ENCODE measurements around the gene ZNF773.
A peak's percentile ranks its signal among the peaks of the same experiment; 100 is the strongest.
"Not testable (repeated sequence)": the region's sequence is repeated elsewhere in the genome, so short reads cannot be mapped to it uniquely, and the experiment has no call there.

ZNF773 gene

DNA sequence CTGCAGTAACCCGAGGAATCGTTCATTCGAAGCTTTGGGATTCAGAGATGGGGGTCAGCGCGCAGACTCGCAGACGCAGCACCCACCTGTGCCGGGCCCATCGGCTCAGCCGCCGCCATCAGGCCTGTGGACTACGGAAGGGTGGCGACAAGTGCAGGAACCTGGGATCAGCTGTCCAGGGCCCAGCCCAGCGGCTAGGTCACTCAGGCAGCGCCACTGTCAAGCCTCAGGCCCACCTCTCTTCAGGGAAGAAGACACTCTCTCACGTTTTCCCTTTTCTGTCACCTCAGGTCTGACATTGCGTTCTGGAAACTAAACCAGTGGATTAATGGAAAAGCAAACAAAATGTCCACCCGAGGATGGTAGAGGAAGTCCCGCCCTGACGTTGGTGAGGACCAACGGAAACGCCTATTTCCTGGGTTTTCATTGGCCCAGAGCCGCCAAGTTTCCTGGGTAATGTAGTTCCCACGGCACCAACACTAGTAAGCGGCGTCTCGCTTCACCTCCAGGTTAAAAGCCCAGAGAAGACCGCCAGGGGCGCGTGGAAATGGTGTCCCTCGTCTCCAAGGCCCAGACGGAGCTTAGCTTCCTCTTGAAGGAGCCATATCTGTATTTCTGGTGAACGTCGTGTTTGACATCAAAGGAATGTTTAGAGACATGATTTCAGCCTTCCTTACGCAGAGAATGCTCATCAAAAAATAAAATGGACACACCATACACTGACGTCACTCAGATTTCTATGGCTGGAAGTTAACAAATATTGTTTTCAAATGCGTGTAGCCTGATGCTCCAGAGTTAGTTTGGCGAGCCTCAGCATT lies 22.3 kb upstream of the ZNF773 start, which contains the start of gene ZNF772:
Gene ZNF772 (minus strand): TSS at position 376 of the 818 bp plus-strand sequence. CDS start 257 bp downstream, at position 119.
- no peaks in the 10 kb centered on the region for H3K79me2 ChIP-seq (ENCODE audit: control insufficient read depth, insufficient read depth, low read length)
- H3K36me3 ChIP-seq (ENCODE audit: control insufficient read depth, insufficient read depth, low read length) = peaks cover 7% of the 10 kb centered on the region
- H3K56ac ChIP-seq (ENCODE audit: low read length) = peak within 1 kb of the TSS; percentile 69
- no peak within 1 kb of the TSS for H3K23ac ChIP-seq (ENCODE audit: low read length)
- H3K4me3 ChIP-seq (ENCODE audit: low read length) = peak within 1 kb of the TSS; percentile 58
- no CpG with 5 or more reads among the region's 38 CpGs for WGBS (ENCODE audit: extremely low coverage, insufficient coverage, low lambda C conversion rate)
- H3K18ac ChIP-seq (ENCODE audit: low read length) = no peak within 1 kb of the TSS
- no peaks in the 10 kb centered on the region for H3K4me1 ChIP-seq (ENCODE audit: control insufficient read depth, low read depth, low read length)
- no peak within 1 kb of the TSS for H4K8ac ChIP-seq (ENCODE audit: low read depth, low read length)
- H3K79me1 ChIP-seq (ENCODE audit: low read length) = peaks cover 7% of the 10 kb centered on the region
- no peaks in the 10 kb centered on the region for H3K27me3 ChIP-seq (ENCODE audit: insufficient read depth, low read length, poor library complexity)
- H4K5ac ChIP-seq (ENCODE audit: low read length) = no peak within 1 kb of the TSS
- H3K4ac ChIP-seq (ENCODE audit: low read depth, low read length) = peak within 1 kb of the TSS; percentile 73
- no peak within 1 kb of the TSS for H2AK5ac ChIP-seq (ENCODE audit: low read length)
- H2BK120ac ChIP-seq (ENCODE audit: low read depth, low read length) = no peak within 1 kb of the TSS
- H3K4me2 ChIP-seq (ENCODE audit: low read length) = peak within 1 kb of the TSS; percentile 25
- peak within 1 kb of the TSS; percentile 56 for H3K9ac ChIP-seq (ENCODE audit: low read length)
- H2BK15ac ChIP-seq (replicated peaks; ENCODE audit: low read depth) = no peak within 1 kb of the TSS
- H3K27ac ChIP-seq (ENCODE audit: low read depth, low read length) = no peak within 1 kb of the TSS
- no peak within 1 kb of the TSS for H2BK5ac ChIP-seq (ENCODE audit: low read length)
- peak; percentile 99 for DNase-seq

DNA sequence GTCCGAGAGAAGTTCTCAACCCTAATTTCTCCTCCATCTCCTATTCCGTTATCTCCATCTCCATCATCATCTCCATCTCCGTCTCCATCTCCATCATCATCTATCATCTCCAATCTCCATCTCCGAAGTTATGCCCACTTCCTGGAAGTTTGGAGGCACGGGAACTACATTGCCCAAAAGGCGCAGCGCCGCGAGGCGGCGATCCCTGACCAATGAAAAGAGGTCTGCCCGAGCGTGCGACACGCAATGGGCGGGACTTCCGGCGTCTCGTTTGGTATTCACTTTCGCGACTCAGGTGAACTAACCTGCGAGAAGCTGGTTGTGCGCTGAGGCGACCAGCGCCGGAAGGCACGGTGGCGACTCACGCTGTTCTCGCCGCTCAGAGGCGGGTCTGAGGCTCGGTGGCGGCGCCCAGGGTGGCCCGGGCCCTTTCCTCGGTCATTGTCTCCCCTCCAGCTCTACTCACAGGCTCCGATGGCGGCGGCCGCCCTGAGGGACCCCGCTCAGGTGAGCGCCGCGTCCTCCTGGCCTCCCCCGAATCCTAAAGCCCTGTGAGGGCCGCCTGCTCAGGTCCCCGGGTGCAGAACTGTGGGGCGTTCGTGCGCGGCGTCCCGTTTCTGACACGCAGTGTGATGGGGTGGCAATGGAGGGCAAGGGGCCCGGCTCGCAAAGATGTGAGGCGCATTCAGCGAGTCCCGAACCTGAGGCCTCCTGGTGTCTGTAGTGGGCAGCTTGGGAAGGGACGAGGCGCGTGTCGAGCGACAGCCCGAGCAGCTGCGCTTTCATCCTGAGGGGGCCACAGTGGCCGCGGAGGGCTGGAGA lies 12.1 kb upstream of the ZNF773 start, which contains the start of gene ZNF419:
Gene ZNF419 (plus strand): TSS at position 274 of the 822 bp plus-strand sequence. CDS start 201 bp downstream, at position 475.
- H3K79me1 ChIP-seq (ENCODE audit: low read length); H4K8ac ChIP-seq (ENCODE audit: low read depth, low read length); H2AK5ac ChIP-seq (ENCODE audit: low read length); H3K4me2 ChIP-seq (ENCODE audit: low read length); H3K23ac ChIP-seq (ENCODE audit: low read length); H2BK120ac ChIP-seq (ENCODE audit: low read depth, low read length); H3K36me3 ChIP-seq (ENCODE audit: control insufficient read depth, insufficient read depth, low read length); H2BK5ac ChIP-seq (ENCODE audit: low read length); H2BK15ac ChIP-seq (replicated peaks; ENCODE audit: low read depth); H3K79me2 ChIP-seq (ENCODE audit: control insufficient read depth, insufficient read depth, low read length); H3K4ac ChIP-seq (ENCODE audit: low read depth, low read length); H3K27me3 ChIP-seq (ENCODE audit: insufficient read depth, low read length, poor library complexity); H3K4me1 ChIP-seq (ENCODE audit: control insufficient read depth, low read depth, low read length); H4K5ac ChIP-seq (ENCODE audit: low read length): not testable (repeated sequence)
- H3K27ac ChIP-seq (ENCODE audit: low read depth, low read length) = peak within 1 kb of the TSS; percentile 46
- peak within 1 kb of the TSS; percentile 88 for H3K56ac ChIP-seq (ENCODE audit: low read length)
- H3K4me3 ChIP-seq (ENCODE audit: low read length) = peak within 1 kb of the TSS; percentile 80
- H3K9ac ChIP-seq (ENCODE audit: low read length) = peak within 1 kb of the TSS; percentile 84
- peak within 1 kb of the TSS; percentile 54 for H3K18ac ChIP-seq (ENCODE audit: low read length)
- WGBS (ENCODE audit: extremely low coverage, insufficient coverage, low lambda C conversion rate) = 100% methylated on average over 2 of the region's 69 CpGs
- DNase-seq = peak; percentile 95

GRCh38 chr19:57488299-57488644 lies 11.5 kb upstream of the ZNF773 start:
- DNase-seq; H3K79me1 ChIP-seq (ENCODE audit: low read length); H3K56ac ChIP-seq (ENCODE audit: low read length); H3K27ac ChIP-seq (ENCODE audit: low read depth, low read length); H3K27me3 ChIP-seq (ENCODE audit: insufficient read depth, low read length, poor library complexity); H3K4ac ChIP-seq (ENCODE audit: low read depth, low read length); H3K4me1 ChIP-seq (ENCODE audit: control insufficient read depth, low read depth, low read length); H3K36me3 ChIP-seq (ENCODE audit: control insufficient read depth, insufficient read depth, low read length); H2BK5ac ChIP-seq (ENCODE audit: low read length); H2BK15ac ChIP-seq (replicated peaks; ENCODE audit: low read depth); H4K8ac ChIP-seq (ENCODE audit: low read depth, low read length); H3K79me2 ChIP-seq (ENCODE audit: control insufficient read depth, insufficient read depth, low read length); H3K4me2 ChIP-seq (ENCODE audit: low read length); H3K18ac ChIP-seq (ENCODE audit: low read length); H2AK5ac ChIP-seq (ENCODE audit: low read length); H2BK120ac ChIP-seq (ENCODE audit: low read depth, low read length); H3K4me3 ChIP-seq (ENCODE audit: low read length); H3K9ac ChIP-seq (ENCODE audit: low read length); H3K23ac ChIP-seq (ENCODE audit: low read length); H4K5ac ChIP-seq (ENCODE audit: low read length): not testable (repeated sequence)
- no CpG with 5 or more reads among the region's 1 CpG for WGBS (ENCODE audit: extremely low coverage, insufficient coverage, low lambda C conversion rate)

GRCh38 chr19:57499332-57499679 lies 432 bp upstream of the ZNF773 start:
- not testable (repeated sequence) for H2BK15ac ChIP-seq (replicated peaks; ENCODE audit: low read depth); H3K18ac ChIP-seq (ENCODE audit: low read length); H3K4ac ChIP-seq (ENCODE audit: low read depth, low read length); H2AK5ac ChIP-seq (ENCODE audit: low read length); H3K27ac ChIP-seq (ENCODE audit: low read depth, low read length); H3K27me3 ChIP-seq (ENCODE audit: insufficient read depth, low read length, poor library complexity); H4K5ac ChIP-seq (ENCODE audit: low read length); H2BK5ac ChIP-seq (ENCODE audit: low read length); H3K4me3 ChIP-seq (ENCODE audit: low read length); H3K36me3 ChIP-seq (ENCODE audit: control insufficient read depth, insufficient read depth, low read length); H2BK120ac ChIP-seq (ENCODE audit: low read depth, low read length); H3K9ac ChIP-seq (ENCODE audit: low read length); DNase-seq; H3K4me2 ChIP-seq (ENCODE audit: low read length); H3K23ac ChIP-seq (ENCODE audit: low read length); H3K4me1 ChIP-seq (ENCODE audit: control insufficient read depth, low read depth, low read length); H3K56ac ChIP-seq (ENCODE audit: low read length); H4K8ac ChIP-seq (ENCODE audit: low read depth, low read length)
- peaks cover 12% of the 10 kb centered on the region for H3K79me1 ChIP-seq (ENCODE audit: low read length)
- H3K79me2 ChIP-seq (ENCODE audit: control insufficient read depth, insufficient read depth, low read length) = peaks cover 12% of the 10 kb centered on the region

GRCh38 chr19:57500400-57500799 lies 662 bp downstream of the ZNF773 start:
- not testable (repeated sequence) for H3K4me3 ChIP-seq (ENCODE audit: low read length); H3K36me3 ChIP-seq (ENCODE audit: control insufficient read depth, insufficient read depth, low read length); H3K27me3 ChIP-seq (ENCODE audit: insufficient read depth, low read length, poor library complexity); H2BK5ac ChIP-seq (ENCODE audit: low read length); DNase-seq; H3K18ac ChIP-seq (ENCODE audit: low read length); H4K5ac ChIP-seq (ENCODE audit: low read length); H3K23ac ChIP-seq (ENCODE audit: low read length); H2AK5ac ChIP-seq (ENCODE audit: low read length); H3K4me1 ChIP-seq (ENCODE audit: control insufficient read depth, low read depth, low read length); H3K4ac ChIP-seq (ENCODE audit: low read depth, low read length); H2BK15ac ChIP-seq (replicated peaks; ENCODE audit: low read depth); H3K27ac ChIP-seq (ENCODE audit: low read depth, low read length); H2BK120ac ChIP-seq (ENCODE audit: low read depth, low read length); H4K8ac ChIP-seq (ENCODE audit: low read depth, low read length)
- Histone ChIP-seq H3K79me1 (ENCODE audit: low read length) (peaks cover 12% of the 10 kb centered on the region), H3K4me2 (ENCODE audit: low read length) (peak overlapping the region; percentile 35), H3K79me2 (ENCODE audit: control insufficient read depth, insufficient read depth, low read length) (peaks cover 12% of the 10 kb centered on the region), H3K56ac (ENCODE audit: low read length) (peak overlapping the region; percentile 6), H3K9ac (ENCODE audit: low read length) (peak overlapping the region; percentile 13)
- no CpG with 5 or more reads among the region's 4 CpGs for WGBS (ENCODE audit: extremely low coverage, insufficient coverage, low lambda C conversion rate)
